Inferior parietal cortex (tissue), 1 donor: ENCODE results near the gene VEGFB.

Source experiments
- DNase-seq: peaks from one replicate; pipeline ENCODE4 v3.0.0-alpha.2; 2016; ENCODE audit errors: extremely low spot score

VEGFB gene

DNA sequence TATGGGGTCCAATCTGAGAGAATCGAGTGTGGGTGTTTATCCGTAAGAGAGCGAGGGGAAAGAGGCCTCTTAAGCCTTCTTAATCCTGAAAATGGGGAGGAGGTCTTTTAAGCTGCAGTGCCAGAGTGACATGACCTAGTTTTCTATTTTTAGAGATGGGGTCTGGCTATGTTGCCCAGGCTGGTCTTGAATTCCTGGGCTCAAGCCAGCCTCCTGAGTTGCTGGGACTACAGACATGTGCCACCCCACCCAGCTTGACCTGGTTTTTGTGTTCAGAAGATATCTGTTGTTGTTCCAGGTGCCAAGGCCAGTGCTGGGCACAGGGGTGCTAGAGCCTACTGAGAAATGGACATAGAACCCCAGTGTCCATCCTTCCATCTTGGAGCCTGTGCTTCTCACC, 48.7 kb downstream of the VEGFB start:
- no peak for DNase-seq

DNA sequence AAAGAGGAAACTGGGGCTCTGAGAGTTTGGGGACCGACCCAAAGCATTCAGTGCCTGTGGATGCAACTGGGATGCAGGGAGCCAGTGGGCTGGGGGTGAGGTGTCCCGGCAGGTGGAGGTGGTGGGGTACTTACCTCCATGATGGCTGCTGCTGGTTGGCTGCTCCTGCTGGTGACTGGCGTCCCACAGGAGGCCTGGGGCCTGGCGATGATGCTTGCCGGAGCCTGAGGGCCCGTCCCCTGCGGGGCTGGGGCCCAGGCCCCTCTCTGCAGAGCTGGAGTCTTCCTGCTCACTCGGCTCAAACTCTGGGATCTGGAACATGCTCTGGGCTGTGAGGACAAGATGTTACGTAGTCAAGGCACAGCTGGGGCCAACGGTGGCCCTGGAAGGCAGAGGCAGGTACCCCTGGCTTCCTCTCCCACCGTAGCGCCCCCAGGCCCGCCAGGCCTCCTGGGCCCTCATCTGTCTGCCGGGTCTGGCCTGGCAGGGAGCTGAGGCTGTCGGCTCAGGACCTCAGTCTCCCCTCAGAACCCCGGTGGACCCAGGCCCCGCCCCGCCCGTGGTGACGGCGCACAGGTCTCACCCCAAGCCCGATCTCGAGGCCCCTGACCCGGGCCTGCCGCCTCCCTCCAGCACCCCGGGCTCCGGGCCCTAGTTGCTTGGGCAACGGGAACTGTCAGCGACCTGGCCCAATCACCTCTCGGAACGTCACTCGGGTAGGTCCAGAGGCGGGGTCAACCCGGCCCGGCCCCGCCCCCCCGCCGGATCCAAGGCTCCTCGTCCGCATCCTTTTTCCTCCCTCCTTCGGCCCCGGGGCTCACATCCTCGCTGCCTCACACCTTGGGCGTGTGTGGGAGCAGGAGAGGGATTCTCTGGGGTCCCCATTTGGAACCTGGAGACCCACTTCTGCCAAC, 49.9 kb downstream of the VEGFB start, which contains the start of gene BAD:
TSS of gene BAD (minus strand) at position 618 of the 914 bp plus-strand sequence. CDS start at position 321, 297 bp downstream.
- DNase-seq, result peak; percentile 96

DNA sequence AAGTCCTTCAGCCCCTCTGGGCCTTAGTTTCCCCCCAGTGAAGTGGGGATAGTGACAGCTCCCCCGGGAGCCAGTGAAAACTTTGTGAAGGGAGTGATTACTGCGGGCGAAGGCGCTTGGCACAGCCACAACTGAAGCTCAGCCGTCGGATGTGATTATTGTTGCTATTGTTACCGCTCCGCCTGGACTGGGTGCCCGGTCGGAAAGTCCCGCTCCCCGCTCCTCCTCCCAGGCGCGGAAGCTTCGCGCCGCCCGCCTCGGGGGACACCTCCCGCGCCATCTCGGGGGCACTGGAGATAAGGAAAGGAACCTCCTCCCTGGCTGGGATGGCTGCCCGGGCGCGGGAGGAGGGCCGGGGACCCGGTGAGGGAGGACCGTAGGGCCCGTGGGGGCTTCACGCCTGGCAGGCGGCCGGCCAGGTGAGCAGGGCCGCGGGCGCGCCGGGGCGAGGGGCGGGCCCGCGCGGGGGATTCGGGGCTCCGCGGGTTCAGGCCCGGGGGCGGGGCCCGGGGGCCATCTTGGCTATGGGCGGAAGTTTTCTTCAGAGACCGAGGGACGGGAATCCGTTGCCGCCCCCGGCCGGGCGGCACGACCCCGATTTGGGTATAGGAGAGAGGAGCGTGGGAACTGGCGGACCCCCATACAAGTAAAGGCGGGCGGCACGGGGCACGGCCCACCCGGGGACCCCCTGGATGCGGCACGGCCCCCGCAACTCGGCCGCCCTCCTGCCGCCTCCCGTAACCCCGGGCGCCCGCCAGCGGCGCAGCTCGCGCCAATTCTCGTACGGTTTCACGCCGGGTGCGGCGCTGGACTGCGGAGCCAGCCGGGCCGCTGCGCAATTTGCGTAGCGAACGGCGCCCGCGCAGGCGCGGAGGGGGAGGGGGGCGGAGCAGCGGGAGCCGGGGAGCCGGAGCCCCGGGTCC, 50.8 kb downstream of the VEGFB start, which contains the start of gene GPR137:
TSS of gene GPR137 (plus strand) at position 887 of the 923 bp plus-strand sequence. CDS start 677 bp downstream, outside the sequence.
- peak; percentile 84 for DNase-seq

DNA sequence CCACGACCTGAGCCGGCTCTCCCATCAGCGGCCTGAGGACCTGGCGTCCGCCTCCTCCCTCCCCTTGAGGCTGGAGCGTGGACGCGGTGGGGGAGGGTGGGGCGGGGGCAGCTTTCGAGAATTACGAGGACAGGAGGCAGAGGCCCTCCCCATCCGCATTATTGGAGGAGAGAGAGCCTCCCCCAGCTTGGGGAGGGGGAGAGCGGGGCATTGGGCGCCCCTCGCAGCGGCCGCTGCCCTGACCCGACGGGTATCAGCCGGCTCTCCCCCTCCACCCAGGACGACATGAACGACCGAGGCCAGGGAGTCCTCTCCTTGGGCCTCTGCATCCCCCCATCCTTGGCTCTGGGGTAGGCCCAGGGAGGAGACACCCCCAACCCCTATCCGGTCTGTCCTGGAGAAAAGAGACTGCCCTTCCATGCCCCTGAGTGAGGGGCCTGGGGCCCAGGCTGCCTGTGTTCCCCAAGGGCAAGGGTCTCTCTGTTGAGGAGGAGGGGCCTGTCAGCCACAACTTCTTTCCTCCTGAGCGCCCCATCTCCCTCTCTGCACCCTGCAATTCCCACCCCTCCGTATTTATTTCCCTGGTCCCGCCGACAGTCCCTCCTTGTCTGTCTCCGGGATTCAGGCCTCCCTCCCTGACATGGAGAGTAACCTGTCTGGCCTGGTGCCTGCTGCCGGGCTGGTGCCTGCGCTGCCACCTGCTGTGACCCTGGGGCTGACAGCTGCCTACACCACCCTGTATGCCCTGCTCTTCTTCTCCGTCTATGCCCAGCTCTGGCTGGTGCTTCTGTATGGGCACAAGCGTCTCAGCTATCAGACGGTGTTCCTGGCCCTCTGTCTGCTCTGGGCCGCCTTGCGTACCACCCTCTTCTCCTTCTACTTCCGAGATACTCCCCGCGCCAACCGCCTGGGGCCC, 51.8 kb downstream of the VEGFB start:
- DNase-seq, result no peak

DNA sequence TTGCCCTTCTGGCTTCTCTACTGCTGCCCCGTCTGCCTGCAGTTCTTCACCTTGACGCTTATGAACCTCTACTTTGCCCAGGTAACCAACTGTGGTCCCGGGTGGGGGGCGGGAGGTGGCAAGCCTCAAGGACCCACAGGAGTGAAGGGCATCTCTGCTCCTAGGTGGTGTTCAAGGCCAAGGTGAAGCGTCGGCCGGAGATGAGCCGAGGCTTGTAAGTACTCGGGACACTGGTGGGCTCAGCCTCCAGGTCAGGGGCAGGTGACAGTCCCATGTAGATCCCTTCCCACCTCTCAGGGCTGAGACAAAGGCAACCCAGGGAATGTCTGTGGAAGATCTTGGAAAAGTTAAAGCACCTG, 52.4 kb downstream of the VEGFB start:
- no peak for DNase-seq

DNA sequence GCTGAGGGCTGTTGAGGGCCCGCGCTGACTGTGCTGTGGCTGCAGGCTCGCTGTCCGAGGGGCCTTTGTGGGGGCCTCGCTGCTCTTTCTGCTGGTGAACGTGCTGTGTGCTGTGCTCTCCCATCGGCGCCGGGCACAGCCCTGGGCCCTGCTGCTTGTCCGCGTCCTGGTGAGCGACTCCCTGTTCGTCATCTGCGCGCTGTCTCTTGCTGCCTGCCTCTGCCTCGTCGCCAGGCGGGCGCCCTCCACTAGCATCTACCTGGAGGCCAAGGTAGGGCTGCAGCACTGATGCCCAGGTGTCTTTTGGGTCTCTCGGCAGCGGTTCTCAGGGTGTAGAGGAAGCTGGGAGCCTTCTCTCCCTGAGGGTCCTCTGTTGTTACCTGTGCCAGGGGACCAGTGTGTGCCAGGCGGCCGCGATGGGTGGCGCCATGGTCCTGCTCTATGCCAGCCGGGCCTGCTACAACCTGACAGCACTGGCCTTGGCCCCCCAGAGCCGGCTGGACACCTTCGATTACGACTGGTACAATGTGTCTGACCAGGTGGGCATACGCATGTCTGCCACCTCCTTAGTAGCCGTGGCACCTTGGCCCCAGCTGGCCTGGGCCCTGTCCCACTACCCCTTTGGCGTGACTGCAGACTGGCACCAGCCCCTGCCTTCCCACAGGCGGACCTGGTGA, 53.4 kb downstream of the VEGFB start:
- no peak for DNase-seq

DNA sequence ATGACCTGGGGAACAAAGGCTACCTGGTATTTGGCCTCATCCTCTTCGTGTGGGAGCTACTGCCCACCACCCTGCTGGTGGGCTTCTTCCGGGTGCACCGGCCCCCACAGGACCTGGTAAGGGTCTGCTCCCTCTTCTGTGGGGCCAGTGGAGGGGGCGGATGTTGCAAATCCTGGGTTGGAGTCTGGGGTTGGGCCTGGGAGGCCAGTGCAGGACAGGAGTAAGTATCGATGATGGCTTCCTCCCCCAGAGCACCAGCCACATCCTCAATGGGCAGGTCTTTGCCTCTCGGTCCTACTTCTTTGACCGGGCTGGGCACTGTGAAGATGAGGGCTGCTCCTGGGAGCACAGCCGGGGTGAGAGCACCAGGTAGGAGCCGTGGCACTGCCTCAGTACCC, 54.0 kb downstream of the VEGFB start:
- DNase-seq, result no peak
